Uterus (tissue), 2 donors: ENCODE measurements around the gene FSTL5.

ENCODE experiments used
- CTCF ChIP-seq, 4 experiments: fragments of 200-600 bp in 2 of 4; fragments of 450-650 bp in 2 of 4; sonication (generic) in 2 of 4; IDR thresholded peaks; one replicate each; pipeline ENCODE4 v1.5.1; 2016 to 2019; ENCODE audit warnings: antibody characterized with exemption in 4 of 4, mild to moderate bottlenecking in 2 of 4, moderate library complexity in 1 of 4
- POLR2A ChIP-seq, 2 donors: fragments of 450-650 bp; IDR thresholded peaks; one replicate each; pipeline ENCODE4 v1.6.1; 2016; ENCODE audit warnings: antibody characterized with exemption in 2 of 2, mild to moderate bottlenecking in 1 of 2, moderate library complexity in 1 of 2

GRCh38 chr4:161894493-161895167 is 269.2 kb downstream of the FSTL5 start:
- TF ChIP-seq CTCF (IDR thresholded peaks at IDR 0.05) (no peak), POLR2A (IDR thresholded peaks at IDR 0.05) (no peak)
